Neural cell (in vitro differentiated cells): ENCODE data around the gene GPR107. TPM values are rescaled to one million over a fixed set of nuclear protein-coding genes. Genes with fewer than 3 reads are reported as not detected.

Experiments
- H2AFZ ChIP-seq: fragments of 200-600, 300-800 bp; sonication (generic), shearing (Covaris generic); 2 replicates; pipeline ENCODE4 v1.6.0; 2014; ENCODE audit warnings: low read depth, mild to moderate bottlenecking, antibody characterized with exemption, low read length, moderate library complexity
- H3F3A ChIP-seq: fragments of 200-600 bp; shearing (Covaris generic); 2 replicates; pipeline ENCODE4 v1.6.1; 2016; ENCODE audit warnings: mild to moderate bottlenecking, moderate library complexity, mixed read lengths, antibody characterized with exemption, low read length; ENCODE audit not compliant: insufficient read depth, poor library complexity, severe bottlenecking
- H3K27ac ChIP-seq: fragments of 200-600, 300-800 bp; sonication (generic), shearing (Covaris generic); 2 replicates; pipeline ENCODE4 v1.5.1; 2014; ENCODE audit warnings: mild to moderate bottlenecking, low read length, moderate library complexity
- H3K27me3 ChIP-seq: fragments of 300-800, 200-600 bp; sonication (generic), shearing (Covaris generic); 2 replicates; pipeline ENCODE4 v1.6.0; 2014; ENCODE audit warnings: mild to moderate bottlenecking, low read depth, low read length, moderate library complexity; ENCODE audit not compliant: insufficient read depth
- H3K36me3 ChIP-seq: fragments of 300-800, 200-600 bp; sonication (generic), shearing (Covaris generic); 2 replicates; pipeline ENCODE4 v1.5.1; 2014; ENCODE audit warnings: mild to moderate bottlenecking, antibody characterized with exemption, low read length, moderate library complexity; ENCODE audit not compliant: insufficient read depth
- H3K4me2 ChIP-seq: fragments of 300-800, 200-600 bp; sonication (generic), shearing (Covaris generic); 2 replicates; pipeline ENCODE4 v1.6.0; 2014; ENCODE audit warnings: mild to moderate bottlenecking, low read length
- H3K4me3 ChIP-seq: fragments of 300-800, 200-600 bp; sonication (generic), shearing (Covaris generic); 2 replicates; pipeline ENCODE4 v1.5.1; 2014; ENCODE audit warnings: mild to moderate bottlenecking, low read length, moderate library complexity
- H3K79me2 ChIP-seq: fragments of 200-600 bp; shearing (Covaris generic); replicated peaks from 2 replicates; pipeline ENCODE4 v1.6.0; 2014; ENCODE audit warnings: mild to moderate bottlenecking, low read length, moderate library complexity; ENCODE audit not compliant: insufficient read depth
- H3K9ac ChIP-seq: fragments of 300-800, 200-600 bp; sonication (generic), shearing (Covaris generic); 2 replicates; pipeline ENCODE4 v1.6.1; 2016; ENCODE audit warnings: mild to moderate bottlenecking, low read length, mixed read lengths
- H3K9me2 ChIP-seq: fragments of 200-600 bp; shearing (Covaris generic); 2 replicates; pipeline ENCODE4 v1.6.1; 2016; ENCODE audit warnings: mild to moderate bottlenecking, low read length, mixed read lengths; ENCODE audit not compliant: insufficient read depth
- H3K9me3 ChIP-seq: fragments of 200-600, 300-800 bp; sonication (generic), shearing (Covaris generic); 2 replicates; pipeline ENCODE4 v1.6.1; 2016; ENCODE audit warnings: mild to moderate bottlenecking, mixed run types, low read length, moderate library complexity, mixed read lengths
- H4K20me1 ChIP-seq: fragments of 200-600 bp; shearing (Covaris generic); 2 replicates; pipeline ENCODE4 v1.6.1; 2016; ENCODE audit warnings: mild to moderate bottlenecking, mixed run types; ENCODE audit not compliant: insufficient read depth
- CTCF ChIP-seq: fragments of 450-650 bp; IDR thresholded peaks from 2 replicates; pipeline ENCODE4 v1.5.1; 2014; ENCODE audit warnings: antibody characterized with exemption, mild to moderate bottlenecking, moderate library complexity; ENCODE audit not compliant: poor library complexity, severe bottlenecking
- EP300 ChIP-seq: fragments of 450-650 bp; conservative IDR thresholded peaks from 2 replicates; pipeline ENCODE4 v1.6.1; 2014; ENCODE audit warnings: antibody characterized with exemption, mild to moderate bottlenecking, moderate library complexity; ENCODE audit not compliant: poor library complexity, severe bottlenecking
- EZH2 ChIP-seq: fragments of 200-600, 300-800 bp; shearing (Covaris generic), sonication (generic); IDR thresholded peaks from 2 replicates; pipeline ENCODE4 v1.6.1; 2014; ENCODE audit warnings: antibody characterized with exemption, low read length, borderline replicate concordance, mild to moderate bottlenecking; ENCODE audit not compliant: insufficient read depth, poor library complexity, severe bottlenecking
- MXI1 ChIP-seq: fragments of 450-650 bp; conservative IDR thresholded peaks from 2 replicates; pipeline ENCODE4 v1.6.1; 2014; ENCODE audit warnings: antibody characterized with exemption, mild to moderate bottlenecking; ENCODE audit not compliant: poor library complexity, severe bottlenecking
- POLR2AphosphoS5 ChIP-seq: IDR thresholded peaks from 2 replicates; pipeline ENCODE4 v1.6.1; 2012
- RAD21 ChIP-seq: fragments of 450-650 bp; conservative IDR thresholded peaks from 2 replicates; pipeline ENCODE4 v1.6.1; 2014; ENCODE audit warnings: antibody characterized with exemption, mild to moderate bottlenecking, moderate library complexity
- REST ChIP-seq: IDR thresholded peaks from 2 replicates; pipeline ENCODE4 v1.6.1; 2012; ENCODE audit warnings: borderline replicate concordance
- SMC3 ChIP-seq: fragments of 450-650 bp; conservative IDR thresholded peaks from 2 replicates; pipeline ENCODE4 v1.6.1; 2014; ENCODE audit warnings: antibody characterized with exemption, mild to moderate bottlenecking, moderate library complexity; ENCODE audit not compliant: poor library complexity
- TAF1 ChIP-seq: IDR thresholded peaks from 2 replicates; pipeline ENCODE4 v1.6.1; 2012; ENCODE audit warnings: low read depth
- polyA plus RNA-seq: library from polyadenylated mRNA; depleted of rRNA; stranded (reverse); fragments of >200 nt; gene quantifications from 2 replicates; pipeline ENCODE4 v1.2.3, GENCODE V29; 2014

Gene GPR107
- polyA plus RNA-seq, 1 donor from 2014 or later, result 21.5 TPM

- TF ChIP-seq SMC3 (no peak), RAD21 (no peak), REST (no peak), TAF1 (no peak), CTCF (no peak), EZH2 (no peak), EP300 (no peak), MXI1 (no peak), POLR2AphosphoS5 (no peak)
- H3K4me3 ChIP-seq, result no peak overlapping the region
- H3K27me3 ChIP-seq, result no peaks in the 10 kb centered on the region
- H4K20me1 ChIP-seq, result peaks cover 6% of the 10 kb centered on the region
- H3F3A ChIP-seq, result no peaks in the 10 kb centered on the region
- no peak overlapping the region for H3K27ac ChIP-seq
- H3K9me2 ChIP-seq, result no peaks in the 10 kb centered on the region
- H3K4me2 ChIP-seq, result no peak overlapping the region
- peaks cover 31% of the 10 kb centered on the region for H3K79me2 ChIP-seq
- H3K36me3 ChIP-seq, result no peaks in the 10 kb centered on the region
- H3K9me3 ChIP-seq, result no peaks in the 10 kb centered on the region
- no peak overlapping the region for H2AFZ ChIP-seq
- H3K9ac ChIP-seq, result no peak overlapping the region
Measured at GRCh38 chr9:130179331-130179907, 125.7 kb downstream of the GPR107 start.

GRCh38 chr9:130180516-130180915 lies 126.8 kb downstream of the GPR107 start:
- Histone ChIP-seq H4K20me1 (peaks cover 6% of the 10 kb centered on the region), H3K4me3 (no peak overlapping the region), H3K79me2 (peaks cover 29% of the 10 kb centered on the region), H3K4me2 (no peak overlapping the region), H3K27me3 (no peaks in the 10 kb centered on the region), H3K9ac (no peak overlapping the region), H3F3A (no peaks in the 10 kb centered on the region), H3K27ac (no peak overlapping the region), H3K36me3 (no peaks in the 10 kb centered on the region), H3K9me2 (no peaks in the 10 kb centered on the region), H3K9me3 (no peaks in the 10 kb centered on the region), H2AFZ (no peak overlapping the region)
- no peak for TF ChIP-seq MXI1
- TF ChIP-seq TAF1, result no peak
- no peak for TF ChIP-seq CTCF
- no peak for TF ChIP-seq POLR2AphosphoS5
- TF ChIP-seq EP300, result no peak
- no peak for TF ChIP-seq REST
- TF ChIP-seq EZH2, result no peak
- no peak for TF ChIP-seq SMC3
